ENCODE data around the gene CYP2B6.
"Not testable (repeated sequence)": the region's sequence is repeated elsewhere in the genome, so short reads cannot be mapped to it uniquely, and the experiment has no call there.

DNA sequence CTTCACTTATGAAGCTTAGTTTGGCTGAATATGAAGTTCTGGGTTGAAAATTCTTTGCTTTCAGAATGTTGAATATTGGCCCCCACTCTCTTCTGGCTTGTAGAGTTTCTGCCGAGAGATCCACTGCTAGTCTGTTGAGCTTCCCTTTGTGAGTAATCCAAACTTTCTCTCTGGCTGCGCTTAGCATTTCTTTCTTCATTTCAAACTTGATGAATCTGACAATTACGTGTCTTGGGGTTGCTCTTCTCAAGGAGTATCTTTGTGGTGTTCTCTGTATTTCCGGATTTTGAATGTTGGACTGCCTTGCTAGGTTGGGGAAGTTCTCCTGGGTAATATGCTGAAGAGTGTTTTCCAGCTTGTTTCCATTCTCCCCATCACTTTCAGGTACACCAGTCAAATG, 21.4 kb upstream of the CYP2B6 start:
- TF ChIP-seq, protein P1, sequence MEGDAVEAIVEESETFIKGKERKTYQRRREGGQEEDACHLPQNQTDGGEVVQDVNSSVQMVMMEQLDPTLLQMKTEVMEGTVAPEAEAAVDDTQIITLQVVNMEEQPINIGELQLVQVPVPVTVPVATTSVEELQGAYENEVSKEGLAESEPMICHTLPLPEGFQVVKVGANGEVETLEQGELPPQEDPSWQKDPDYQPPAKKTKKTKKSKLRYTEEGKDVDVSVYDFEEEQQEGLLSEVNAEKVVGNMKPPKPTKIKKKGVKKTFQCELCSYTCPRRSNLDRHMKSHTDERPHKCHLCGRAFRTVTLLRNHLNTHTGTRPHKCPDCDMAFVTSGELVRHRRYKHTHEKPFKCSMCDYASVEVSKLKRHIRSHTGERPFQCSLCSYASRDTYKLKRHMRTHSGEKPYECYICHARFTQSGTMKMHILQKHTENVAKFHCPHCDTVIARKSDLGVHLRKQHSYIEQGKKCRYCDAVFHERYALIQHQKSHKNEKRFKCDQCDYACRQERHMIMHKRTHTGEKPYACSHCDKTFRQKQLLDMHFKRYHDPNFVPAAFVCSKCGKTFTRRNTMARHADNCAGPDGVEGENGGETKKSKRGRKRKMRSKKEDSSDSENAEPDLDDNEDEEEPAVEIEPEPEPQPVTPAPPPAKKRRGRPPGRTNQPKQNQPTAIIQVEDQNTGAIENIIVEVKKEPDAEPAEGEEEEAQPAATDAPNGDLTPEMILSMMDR (conservative IDR thresholded peaks at IDR 0.05; ENCODE audit: low read depth in 2 of 2), result not testable (repeated sequence)
- not testable (repeated sequence) for TF ChIP-seq POLR2AphosphoS5 (IDR thresholded peaks at IDR 0.05; ENCODE audit: low read depth); JUNB (IDR thresholded peaks at IDR 0.05; ENCODE audit: unreplicated experiment); EZH2 (IDR thresholded peaks at IDR 0.05; ENCODE audit: low read depth, unreplicated experiment); EZH2phosphoT487 (IDR thresholded peaks at IDR 0.05; ENCODE audit: unreplicated experiment); CREB1 (CRISPR knock-in tag; IDR thresholded peaks at IDR 0.05; ENCODE audit: low read depth); NANOG (IDR thresholded peaks at IDR 0.05; ENCODE audit: borderline replicate concordance); ZNF114 (CRISPR knock-in tag; IDR thresholded peaks at IDR 0.05); ZNF331 (CRISPR knock-in tag; IDR thresholded peaks at IDR 0.05; ENCODE audit: low read depth)
- TF ChIP-seq, protein P2, sequence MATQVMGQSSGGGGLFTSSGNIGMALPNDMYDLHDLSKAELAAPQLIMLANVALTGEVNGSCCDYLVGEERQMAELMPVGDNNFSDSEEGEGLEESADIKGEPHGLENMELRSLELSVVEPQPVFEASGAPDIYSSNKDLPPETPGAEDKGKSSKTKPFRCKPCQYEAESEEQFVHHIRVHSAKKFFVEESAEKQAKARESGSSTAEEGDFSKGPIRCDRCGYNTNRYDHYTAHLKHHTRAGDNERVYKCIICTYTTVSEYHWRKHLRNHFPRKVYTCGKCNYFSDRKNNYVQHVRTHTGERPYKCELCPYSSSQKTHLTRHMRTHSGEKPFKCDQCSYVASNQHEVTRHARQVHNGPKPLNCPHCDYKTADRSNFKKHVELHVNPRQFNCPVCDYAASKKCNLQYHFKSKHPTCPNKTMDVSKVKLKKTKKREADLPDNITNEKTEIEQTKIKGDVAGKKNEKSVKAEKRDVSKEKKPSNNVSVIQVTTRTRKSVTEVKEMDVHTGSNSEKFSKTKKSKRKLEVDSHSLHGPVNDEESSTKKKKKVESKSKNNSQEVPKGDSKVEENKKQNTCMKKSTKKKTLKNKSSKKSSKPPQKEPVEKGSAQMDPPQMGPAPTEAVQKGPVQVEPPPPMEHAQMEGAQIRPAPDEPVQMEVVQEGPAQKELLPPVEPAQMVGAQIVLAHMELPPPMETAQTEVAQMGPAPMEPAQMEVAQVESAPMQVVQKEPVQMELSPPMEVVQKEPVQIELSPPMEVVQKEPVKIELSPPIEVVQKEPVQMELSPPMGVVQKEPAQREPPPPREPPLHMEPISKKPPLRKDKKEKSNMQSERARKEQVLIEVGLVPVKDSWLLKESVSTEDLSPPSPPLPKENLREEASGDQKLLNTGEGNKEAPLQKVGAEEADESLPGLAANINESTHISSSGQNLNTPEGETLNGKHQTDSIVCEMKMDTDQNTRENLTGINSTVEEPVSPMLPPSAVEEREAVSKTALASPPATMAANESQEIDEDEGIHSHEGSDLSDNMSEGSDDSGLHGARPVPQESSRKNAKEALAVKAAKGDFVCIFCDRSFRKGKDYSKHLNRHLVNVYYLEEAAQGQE (IDR thresholded peaks at IDR 0.05; ENCODE audit: unreplicated experiment), result not testable (repeated sequence)
- TF ChIP-seq, protein P3, sequence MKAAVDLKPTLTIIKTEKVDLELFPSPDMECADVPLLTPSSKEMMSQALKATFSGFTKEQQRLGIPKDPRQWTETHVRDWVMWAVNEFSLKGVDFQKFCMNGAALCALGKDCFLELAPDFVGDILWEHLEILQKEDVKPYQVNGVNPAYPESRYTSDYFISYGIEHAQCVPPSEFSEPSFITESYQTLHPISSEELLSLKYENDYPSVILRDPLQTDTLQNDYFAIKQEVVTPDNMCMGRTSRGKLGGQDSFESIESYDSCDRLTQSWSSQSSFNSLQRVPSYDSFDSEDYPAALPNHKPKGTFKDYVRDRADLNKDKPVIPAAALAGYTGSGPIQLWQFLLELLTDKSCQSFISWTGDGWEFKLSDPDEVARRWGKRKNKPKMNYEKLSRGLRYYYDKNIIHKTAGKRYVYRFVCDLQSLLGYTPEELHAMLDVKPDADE (IDR thresholded peaks at IDR 0.05), result not testable (repeated sequence)
- TF ChIP-seq, protein P4, sequence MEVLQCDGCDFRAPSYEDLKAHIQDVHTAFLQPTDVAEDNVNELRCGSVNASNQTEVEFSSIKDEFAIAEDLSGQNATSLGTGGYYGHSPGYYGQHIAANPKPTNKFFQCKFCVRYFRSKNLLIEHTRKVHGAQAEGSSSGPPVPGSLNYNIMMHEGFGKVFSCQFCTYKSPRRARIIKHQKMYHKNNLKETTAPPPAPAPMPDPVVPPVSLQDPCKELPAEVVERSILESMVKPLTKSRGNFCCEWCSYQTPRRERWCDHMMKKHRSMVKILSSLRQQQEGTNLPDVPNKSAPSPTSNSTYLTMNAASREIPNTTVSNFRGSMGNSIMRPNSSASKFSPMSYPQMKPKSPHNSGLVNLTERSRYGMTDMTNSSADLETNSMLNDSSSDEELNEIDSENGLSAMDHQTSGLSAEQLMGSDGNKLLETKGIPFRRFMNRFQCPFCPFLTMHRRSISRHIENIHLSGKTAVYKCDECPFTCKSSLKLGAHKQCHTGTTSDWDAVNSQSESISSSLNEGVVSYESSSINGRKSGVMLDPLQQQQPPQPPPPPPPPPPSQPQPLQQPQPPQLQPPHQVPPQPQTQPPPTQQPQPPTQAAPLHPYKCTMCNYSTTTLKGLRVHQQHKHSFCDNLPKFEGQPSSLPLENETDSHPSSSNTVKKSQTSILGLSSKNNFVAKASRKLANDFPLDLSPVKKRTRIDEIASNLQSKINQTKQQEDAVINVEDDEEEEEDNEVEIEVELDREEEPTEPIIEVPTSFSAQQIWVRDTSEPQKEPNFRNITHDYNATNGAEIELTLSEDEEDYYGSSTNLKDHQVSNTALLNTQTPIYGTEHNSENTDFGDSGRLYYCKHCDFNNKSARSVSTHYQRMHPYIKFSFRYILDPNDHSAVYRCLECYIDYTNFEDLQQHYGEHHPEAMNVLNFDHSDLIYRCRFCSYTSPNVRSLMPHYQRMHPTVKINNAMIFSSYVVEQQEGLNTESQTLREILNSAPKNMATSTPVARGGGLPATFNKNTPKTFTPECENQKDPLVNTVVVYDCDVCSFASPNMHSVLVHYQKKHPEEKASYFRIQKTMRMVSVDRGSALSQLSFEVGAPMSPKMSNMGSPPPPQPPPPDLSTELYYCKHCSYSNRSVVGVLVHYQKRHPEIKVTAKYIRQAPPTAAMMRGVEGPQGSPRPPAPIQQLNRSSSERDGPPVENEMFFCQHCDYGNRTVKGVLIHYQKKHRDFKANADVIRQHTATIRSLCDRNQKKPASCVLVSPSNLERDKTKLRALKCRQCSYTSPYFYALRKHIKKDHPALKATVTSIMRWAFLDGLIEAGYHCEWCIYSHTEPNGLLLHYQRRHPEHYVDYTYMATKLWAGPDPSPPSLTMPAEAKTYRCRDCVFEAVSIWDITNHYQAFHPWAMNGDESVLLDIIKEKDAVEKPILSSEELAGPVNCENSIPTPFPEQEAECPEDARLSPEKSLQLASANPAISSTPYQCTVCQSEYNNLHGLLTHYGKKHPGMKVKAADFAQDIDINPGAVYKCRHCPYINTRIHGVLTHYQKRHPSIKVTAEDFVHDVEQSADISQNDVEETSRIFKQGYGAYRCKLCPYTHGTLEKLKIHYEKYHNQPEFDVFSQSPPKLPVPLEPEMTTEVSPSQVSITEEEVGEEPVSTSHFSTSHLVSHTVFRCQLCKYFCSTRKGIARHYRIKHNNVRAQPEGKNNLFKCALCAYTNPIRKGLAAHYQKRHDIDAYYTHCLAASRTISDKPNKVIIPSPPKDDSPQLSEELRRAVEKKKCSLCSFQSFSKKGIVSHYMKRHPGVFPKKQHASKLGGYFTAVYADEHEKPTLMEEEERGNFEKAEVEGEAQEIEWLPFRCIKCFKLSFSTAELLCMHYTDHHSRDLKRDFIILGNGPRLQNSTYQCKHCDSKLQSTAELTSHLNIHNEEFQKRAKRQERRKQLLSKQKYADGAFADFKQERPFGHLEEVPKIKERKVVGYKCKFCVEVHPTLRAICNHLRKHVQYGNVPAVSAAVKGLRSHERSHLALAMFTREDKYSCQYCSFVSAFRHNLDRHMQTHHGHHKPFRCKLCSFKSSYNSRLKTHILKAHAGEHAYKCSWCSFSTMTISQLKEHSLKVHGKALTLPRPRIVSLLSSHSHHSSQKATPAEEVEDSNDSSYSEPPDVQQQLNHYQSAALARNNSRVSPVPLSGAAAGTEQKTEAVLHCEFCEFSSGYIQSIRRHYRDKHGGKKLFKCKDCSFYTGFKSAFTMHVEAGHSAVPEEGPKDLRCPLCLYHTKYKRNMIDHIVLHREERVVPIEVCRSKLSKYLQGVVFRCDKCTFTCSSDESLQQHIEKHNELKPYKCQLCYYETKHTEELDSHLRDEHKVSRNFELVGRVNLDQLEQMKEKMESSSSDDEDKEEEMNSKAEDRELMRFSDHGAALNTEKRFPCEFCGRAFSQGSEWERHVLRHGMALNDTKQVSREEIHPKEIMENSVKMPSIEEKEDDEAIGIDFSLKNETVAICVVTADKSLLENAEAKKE (CRISPR knock-in tag; IDR thresholded peaks at IDR 0.05), result not testable (repeated sequence)
